ENCODE data around the gene RTL10. TPM values are rescaled to one million over a fixed set of nuclear protein-coding genes. Genes with fewer than 3 reads are reported as not detected.

RTL10 gene
- total RNA-seq, 1 donor from 2014 or later, result 6.6 TPM

DNA sequence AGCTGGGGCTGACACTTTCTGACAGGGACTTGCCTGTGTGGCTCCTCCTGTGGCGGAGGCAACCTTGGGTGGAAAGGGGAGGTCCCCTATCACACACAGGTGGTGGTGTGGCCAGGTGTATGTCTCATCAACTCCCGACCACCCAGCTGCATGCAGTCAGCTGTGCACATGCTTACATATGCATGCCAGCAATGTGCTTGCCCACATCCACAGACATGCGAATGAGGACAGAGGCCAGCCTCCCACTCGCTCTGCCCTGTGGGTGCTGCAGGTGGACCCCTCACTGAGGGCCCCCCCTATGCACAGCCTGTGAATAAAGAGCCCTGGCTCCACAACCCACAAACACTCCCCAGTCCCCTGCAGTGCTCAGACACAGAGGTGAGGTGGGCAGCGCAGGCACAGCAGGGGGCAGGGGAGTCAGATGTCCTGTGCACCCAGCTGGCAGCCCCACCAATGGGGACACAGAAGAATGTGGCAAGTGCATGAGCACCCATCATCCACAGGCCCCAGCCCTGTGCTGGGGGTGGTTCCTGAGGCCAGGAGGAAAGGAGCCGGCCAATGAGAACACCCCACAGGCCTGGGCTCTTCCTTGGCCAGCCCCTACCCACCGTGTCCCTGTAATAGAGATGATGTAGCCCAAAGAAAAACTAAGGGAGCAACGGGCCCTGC is 9.5 kb downstream of the RTL10 start:
- DNase-seq, result no peak
- intact Hi-C loops (cut with micrococcal nuclease), result no loop called here
- H3K4me1 ChIP-seq, result peaks cover 29% of the 10 kb centered on the region
- H3K9me3 ChIP-seq (replicated peaks), result peaks cover 5% of the 10 kb centered on the region
- H3K27ac ChIP-seq (replicated peaks), result peak overlapping the region; percentile 66
- TF ChIP-seq, protein P1, sequence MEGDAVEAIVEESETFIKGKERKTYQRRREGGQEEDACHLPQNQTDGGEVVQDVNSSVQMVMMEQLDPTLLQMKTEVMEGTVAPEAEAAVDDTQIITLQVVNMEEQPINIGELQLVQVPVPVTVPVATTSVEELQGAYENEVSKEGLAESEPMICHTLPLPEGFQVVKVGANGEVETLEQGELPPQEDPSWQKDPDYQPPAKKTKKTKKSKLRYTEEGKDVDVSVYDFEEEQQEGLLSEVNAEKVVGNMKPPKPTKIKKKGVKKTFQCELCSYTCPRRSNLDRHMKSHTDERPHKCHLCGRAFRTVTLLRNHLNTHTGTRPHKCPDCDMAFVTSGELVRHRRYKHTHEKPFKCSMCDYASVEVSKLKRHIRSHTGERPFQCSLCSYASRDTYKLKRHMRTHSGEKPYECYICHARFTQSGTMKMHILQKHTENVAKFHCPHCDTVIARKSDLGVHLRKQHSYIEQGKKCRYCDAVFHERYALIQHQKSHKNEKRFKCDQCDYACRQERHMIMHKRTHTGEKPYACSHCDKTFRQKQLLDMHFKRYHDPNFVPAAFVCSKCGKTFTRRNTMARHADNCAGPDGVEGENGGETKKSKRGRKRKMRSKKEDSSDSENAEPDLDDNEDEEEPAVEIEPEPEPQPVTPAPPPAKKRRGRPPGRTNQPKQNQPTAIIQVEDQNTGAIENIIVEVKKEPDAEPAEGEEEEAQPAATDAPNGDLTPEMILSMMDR (IDR thresholded peaks at IDR 0.05; ENCODE audit: borderline replicate concordance), result no peak
- peaks cover 7% of the 10 kb centered on the region for H3K36me3 ChIP-seq
- no peak overlapping the region for H3K4me3 ChIP-seq
- H3K27me3 ChIP-seq (ENCODE audit: low read depth), result no peaks in the 10 kb centered on the region

DNA sequence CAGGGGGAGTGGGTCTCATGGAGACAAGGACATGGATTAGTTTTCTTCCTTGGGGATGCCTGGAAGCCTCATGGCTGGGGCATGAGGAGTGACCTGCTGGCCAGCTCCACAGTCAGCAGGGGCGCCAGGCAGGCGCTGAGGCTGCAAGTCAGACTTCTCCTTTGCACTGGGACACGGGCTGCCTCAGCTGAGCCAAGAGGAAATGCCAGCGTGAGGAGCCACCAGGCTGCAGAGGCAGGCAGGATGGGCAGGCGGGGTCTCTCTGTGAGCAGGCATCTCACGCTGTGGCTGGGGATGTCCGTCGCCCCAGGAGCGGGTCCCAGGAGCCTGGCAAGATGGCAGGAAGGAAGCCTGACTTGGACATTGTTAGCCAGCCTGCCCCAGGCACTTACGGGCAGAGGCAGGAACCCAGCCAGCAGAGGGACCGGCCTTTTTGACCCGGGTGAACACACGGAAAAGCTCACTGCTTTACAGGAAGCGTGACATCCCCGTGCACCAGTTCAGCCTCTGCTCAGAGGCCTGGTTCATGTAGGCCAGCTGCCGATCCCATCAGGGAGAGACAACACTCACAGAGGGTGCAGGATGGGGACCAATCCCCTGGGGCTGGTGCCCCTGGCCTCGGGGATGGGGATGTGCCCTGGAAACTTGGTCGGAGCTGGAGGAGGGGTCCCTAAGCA is 10.2 kb downstream of the RTL10 start:
- peak; percentile 54 for DNase-seq
- TF ChIP-seq, protein P1 (IDR thresholded peaks at IDR 0.05; ENCODE audit: borderline replicate concordance), result no peak
- peaks cover 29% of the 10 kb centered on the region for H3K4me1 ChIP-seq
- intact Hi-C loops (cut with micrococcal nuclease), result no loop called here
- H3K27me3 ChIP-seq (ENCODE audit: low read depth), result no peaks in the 10 kb centered on the region
- H3K4me3 ChIP-seq, result no peak overlapping the region
- peaks cover 4% of the 10 kb centered on the region for H3K36me3 ChIP-seq
- H3K27ac ChIP-seq (replicated peaks), result peak overlapping the region; percentile 66
- peaks cover 5% of the 10 kb centered on the region for H3K9me3 ChIP-seq (replicated peaks)

DNA sequence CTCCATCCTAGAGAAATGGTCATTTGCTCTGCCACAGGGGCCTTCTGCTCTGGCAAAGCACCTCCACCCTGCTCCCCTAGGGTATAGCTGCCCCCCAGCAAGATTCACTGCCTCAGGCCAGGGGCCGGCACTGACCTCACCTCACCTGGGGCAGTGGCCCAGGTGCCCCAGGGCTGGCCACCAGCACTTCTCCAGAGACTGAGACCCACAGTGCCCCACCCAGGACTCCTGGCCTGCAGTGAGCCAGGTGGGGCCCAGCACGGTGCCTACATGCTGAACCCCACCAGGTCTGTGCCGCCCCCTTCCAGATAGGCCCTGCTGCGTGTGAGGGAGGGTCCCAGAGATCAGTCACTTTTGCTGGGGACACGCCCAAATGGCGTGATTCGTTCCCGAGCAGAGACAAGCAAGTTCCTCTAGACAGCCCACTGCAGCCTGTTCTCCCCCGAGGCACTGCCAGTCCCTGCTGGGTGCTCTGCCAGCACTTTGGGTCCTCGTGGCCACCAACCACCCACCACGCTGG is 10.8 kb downstream of the RTL10 start:
- intact Hi-C loops (cut with micrococcal nuclease), result no loop called here
- peaks cover 29% of the 10 kb centered on the region for H3K4me1 ChIP-seq
- H3K4me3 ChIP-seq, result no peak overlapping the region
- TF ChIP-seq, protein P1 (IDR thresholded peaks at IDR 0.05; ENCODE audit: borderline replicate concordance), result no peak
- H3K27me3 ChIP-seq (ENCODE audit: low read depth), result no peaks in the 10 kb centered on the region
- peak overlapping the region; percentile 66 for H3K27ac ChIP-seq (replicated peaks)
- peaks cover 5% of the 10 kb centered on the region for H3K9me3 ChIP-seq (replicated peaks)
- no peaks in the 10 kb centered on the region for H3K36me3 ChIP-seq
- DNase-seq, result no peak

DNA sequence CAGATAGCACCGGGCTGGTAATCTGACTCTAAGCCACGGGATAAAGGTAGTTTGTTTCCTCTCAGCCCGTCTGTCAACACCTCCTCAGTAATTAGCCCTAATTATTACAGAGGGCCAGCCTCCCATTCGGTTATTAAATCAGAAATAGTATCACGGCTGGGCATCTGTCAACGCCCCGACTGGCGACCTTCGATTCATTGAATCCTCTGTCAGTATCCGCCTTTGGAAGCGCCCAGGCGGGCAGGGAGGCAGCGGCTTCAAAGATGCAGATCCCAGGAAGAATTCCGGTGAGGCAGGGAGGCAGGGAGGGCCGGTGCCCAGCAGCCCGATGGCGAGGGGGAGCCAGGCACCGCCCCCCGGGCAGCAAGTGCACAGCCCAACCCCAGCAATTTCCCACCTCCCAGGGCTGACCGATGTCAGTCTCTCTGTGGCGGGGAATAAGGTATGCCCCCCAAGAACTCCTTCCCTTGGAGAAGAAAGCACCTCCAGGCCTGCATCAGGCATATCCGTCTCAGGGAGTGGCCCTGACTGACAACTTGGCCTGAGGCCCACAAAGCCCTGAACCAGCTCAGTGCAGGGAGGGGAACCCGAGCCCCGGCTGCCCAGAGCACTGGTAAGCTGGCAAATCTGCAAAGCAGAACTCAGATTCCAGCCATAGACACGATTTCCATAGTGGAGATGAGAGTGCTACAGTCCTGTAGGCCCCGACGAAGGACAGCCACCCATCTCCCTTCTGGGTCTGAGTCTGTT is 11.4 kb downstream of the RTL10 start:
- Histone ChIP-seq H3K27ac (replicated peaks) (no peak overlapping the region), H3K4me3 (no peak overlapping the region), H3K9me3 (replicated peaks) (peaks cover 5% of the 10 kb centered on the region), H3K27me3 (ENCODE audit: low read depth) (no peaks in the 10 kb centered on the region), H3K36me3 (no peaks in the 10 kb centered on the region), H3K4me1 (peaks cover 29% of the 10 kb centered on the region)
- no peak for DNase-seq
- intact Hi-C loops (cut with micrococcal nuclease), result no loop called here
- TF ChIP-seq, protein P1 (IDR thresholded peaks at IDR 0.05; ENCODE audit: borderline replicate concordance), result no peak

DNA sequence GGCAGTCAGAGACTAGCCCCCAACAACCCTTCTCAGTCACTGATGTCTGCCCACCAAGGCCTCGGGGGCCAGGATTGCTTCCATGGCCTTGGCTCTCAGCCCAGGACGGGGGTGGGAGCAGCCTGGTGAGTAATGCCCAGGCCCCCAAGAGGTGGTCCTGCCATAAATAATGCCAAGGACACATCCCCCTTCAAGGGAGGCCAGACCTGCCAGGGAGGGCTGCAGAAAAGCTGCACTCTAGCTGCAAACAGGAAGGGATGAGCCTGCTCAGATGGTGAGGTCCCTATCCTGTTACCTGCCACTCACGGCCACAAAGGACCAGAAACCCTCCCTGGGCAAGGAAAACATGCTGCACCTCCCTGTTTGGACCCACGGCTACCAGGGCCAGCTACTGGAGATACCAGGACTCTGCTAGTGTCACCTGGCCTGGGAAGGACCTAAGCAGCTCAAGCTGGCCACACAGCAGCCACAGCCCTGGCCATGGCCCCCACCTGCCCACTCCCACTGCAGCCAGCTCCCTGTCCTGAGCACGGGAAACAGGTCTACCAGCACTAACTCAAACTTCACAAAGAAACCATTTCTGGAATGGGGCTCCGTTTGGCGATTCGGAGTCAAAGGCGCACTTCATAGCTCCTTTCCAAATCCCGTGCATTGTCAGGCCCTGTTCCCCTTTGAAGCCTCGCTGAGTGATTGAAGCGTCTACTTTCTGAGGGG is 12.1 kb downstream of the RTL10 start:
- TF ChIP-seq, protein P1 (IDR thresholded peaks at IDR 0.05; ENCODE audit: borderline replicate concordance), result no peak

More for the DNA sequence above, 12.1 kb downstream of the RTL10 start:
- no peak overlapping the region for H3K27ac ChIP-seq (replicated peaks)
- no peaks in the 10 kb centered on the region for H3K27me3 ChIP-seq (ENCODE audit: low read depth)
- peaks cover 29% of the 10 kb centered on the region for H3K4me1 ChIP-seq
- no peak for DNase-seq
- no peak overlapping the region for H3K4me3 ChIP-seq
- no peaks in the 10 kb centered on the region for H3K36me3 ChIP-seq
- intact Hi-C loops (cut with micrococcal nuclease), result no loop called here
- peaks cover 5% of the 10 kb centered on the region for H3K9me3 ChIP-seq (replicated peaks)
